Measurements from ENCODE around the gene FOXE3.
A peak's percentile ranks its signal among the peaks of the same experiment; 100 is the strongest.

FOXE3 gene

GRCh38 chr1:47415728-47416318, at the start of gene FOXE3:
TSS of gene FOXE3 (plus strand) at chr1:47416285. CDS start at chr1:47416316, 31 bp downstream.
- no peak for DNase-seq (ENCODE audit: low spot score)

- no peak for DNase-seq (ENCODE audit: low spot score)
These were observed 48.4 kb upstream of the FOXE3 start for GRCh38 chr1:47367651-47368050.

- no peak for DNase-seq (ENCODE audit: low spot score)
These were observed 45.0 kb upstream of the FOXE3 start for GRCh38 chr1:47371016-47371517.

GRCh38 chr1:47374501-47374900, 41.6 kb upstream of the FOXE3 start:
- no peak for DNase-seq (ENCODE audit: low spot score)

GRCh38 chr1:47378147-47378546, 37.9 kb upstream of the FOXE3 start:
- no peak for DNase-seq (ENCODE audit: low spot score)

- DNase-seq (ENCODE audit: low spot score) = no peak
These were observed 35.4 kb upstream of the FOXE3 start for GRCh38 chr1:47380699-47381098.

GRCh38 chr1:47382399-47382983, 33.6 kb upstream of the FOXE3 start:
- no peak for DNase-seq (ENCODE audit: low spot score)

GRCh38 chr1:47384083-47384482, 32.0 kb upstream of the FOXE3 start:
- no peak for DNase-seq (ENCODE audit: low spot score)

- no peak for DNase-seq (ENCODE audit: low spot score)
These were observed 31.1 kb upstream of the FOXE3 start for GRCh38 chr1:47385020-47385419.

GRCh38 chr1:47386268-47386667, 29.8 kb upstream of the FOXE3 start:
- DNase-seq (ENCODE audit: low spot score) = no peak

GRCh38 chr1:47388030-47388890, 27.8 kb upstream of the FOXE3 start:
- DNase-seq (ENCODE audit: low spot score) = no peak

GRCh38 chr1:47388891-47389238, 27.2 kb upstream of the FOXE3 start:
- DNase-seq (ENCODE audit: low spot score) = peak; percentile 82

- DNase-seq (ENCODE audit: low spot score) = no peak
These were observed 26.4 kb upstream of the FOXE3 start for GRCh38 chr1:47389731-47390130.

- no peak for DNase-seq (ENCODE audit: low spot score)
These were observed 25.2 kb upstream of the FOXE3 start for GRCh38 chr1:47390843-47391242.

- DNase-seq (ENCODE audit: low spot score) = no peak
These were observed 22.9 kb upstream of the FOXE3 start for GRCh38 chr1:47393141-47393540.

GRCh38 chr1:47395433-47395832, 20.7 kb upstream of the FOXE3 start:
- no peak for DNase-seq (ENCODE audit: low spot score)

GRCh38 chr1:47396671-47397196, 19.4 kb upstream of the FOXE3 start:
- no peak for DNase-seq (ENCODE audit: low spot score)

- no peak for DNase-seq (ENCODE audit: low spot score)
These were observed 16.8 kb upstream of the FOXE3 start for GRCh38 chr1:47399138-47399845.

GRCh38 chr1:47399846-47400155, 16.3 kb upstream of the FOXE3 start:
- DNase-seq (ENCODE audit: low spot score) = peak; percentile 76

GRCh38 chr1:47401761-47402160, 14.3 kb upstream of the FOXE3 start:
- DNase-seq (ENCODE audit: low spot score) = no peak

- DNase-seq (ENCODE audit: low spot score) = no peak
These were observed 13.5 kb upstream of the FOXE3 start for GRCh38 chr1:47402591-47402990.

- DNase-seq (ENCODE audit: low spot score) = no peak
These were observed 12.7 kb upstream of the FOXE3 start for GRCh38 chr1:47403321-47403910.

All from D341Med (cell line).